Epithelial cell of proximal tubule (primary cell): Measurements from ENCODE around the gene UBAC1. TPM values are rescaled to one million over a fixed set of nuclear protein-coding genes. Genes with fewer than 3 reads are reported as not detected.

Experiments
- DNase-seq: peaks from one replicate; pipeline ENCODE4 v3.0.0-alpha.2; 2011; ENCODE audit warnings: low read depth
- H3K4me3 ChIP-seq: 2 replicates; pipeline ENCODE4 v1.5.1; 2011; ENCODE audit warnings: low read depth, mild to moderate bottlenecking, low read length
- total RNA-seq: library from RNA; depleted of rRNA; stranded (reverse); fragments of >200 nt; gene quantifications from 2 replicates; pipeline ENCODE4 v1.2.3, GENCODE V29; 2015
- TF ChIP-seq, protein P1 (sequence below): conservative IDR thresholded peaks from 2 replicates; pipeline ENCODE4 v1.5.1; 2012; ENCODE audit warnings: low read depth, mild to moderate bottlenecking, low read length

UBAC1 gene
- total RNA-seq, 1 donor from 2014 or later, result 40.9 TPM

DNA sequence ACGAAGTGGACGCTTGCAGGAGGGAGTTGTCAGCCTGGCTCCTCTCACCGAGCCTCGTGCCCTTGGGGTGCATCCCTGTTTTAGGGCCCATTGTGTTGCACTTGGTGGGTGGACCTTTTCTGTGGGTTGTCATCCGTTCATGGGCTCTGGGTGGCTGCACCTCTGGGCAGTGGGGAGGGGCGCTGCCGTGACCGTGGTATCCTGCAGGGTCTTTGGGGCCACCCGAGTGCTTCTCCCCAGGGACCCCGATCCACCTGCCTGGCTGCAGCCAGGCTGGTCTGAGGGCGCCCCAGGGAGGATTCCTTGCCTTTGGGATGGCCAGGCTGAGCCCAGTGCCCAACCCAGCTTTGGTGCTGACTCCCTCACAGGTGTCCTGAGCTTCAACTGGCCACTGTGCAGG is 41.0 kb upstream of the UBAC1 start:
- no peak for DNase-seq
- no peak overlapping the region for H3K4me3 ChIP-seq
- TF ChIP-seq, protein P1, sequence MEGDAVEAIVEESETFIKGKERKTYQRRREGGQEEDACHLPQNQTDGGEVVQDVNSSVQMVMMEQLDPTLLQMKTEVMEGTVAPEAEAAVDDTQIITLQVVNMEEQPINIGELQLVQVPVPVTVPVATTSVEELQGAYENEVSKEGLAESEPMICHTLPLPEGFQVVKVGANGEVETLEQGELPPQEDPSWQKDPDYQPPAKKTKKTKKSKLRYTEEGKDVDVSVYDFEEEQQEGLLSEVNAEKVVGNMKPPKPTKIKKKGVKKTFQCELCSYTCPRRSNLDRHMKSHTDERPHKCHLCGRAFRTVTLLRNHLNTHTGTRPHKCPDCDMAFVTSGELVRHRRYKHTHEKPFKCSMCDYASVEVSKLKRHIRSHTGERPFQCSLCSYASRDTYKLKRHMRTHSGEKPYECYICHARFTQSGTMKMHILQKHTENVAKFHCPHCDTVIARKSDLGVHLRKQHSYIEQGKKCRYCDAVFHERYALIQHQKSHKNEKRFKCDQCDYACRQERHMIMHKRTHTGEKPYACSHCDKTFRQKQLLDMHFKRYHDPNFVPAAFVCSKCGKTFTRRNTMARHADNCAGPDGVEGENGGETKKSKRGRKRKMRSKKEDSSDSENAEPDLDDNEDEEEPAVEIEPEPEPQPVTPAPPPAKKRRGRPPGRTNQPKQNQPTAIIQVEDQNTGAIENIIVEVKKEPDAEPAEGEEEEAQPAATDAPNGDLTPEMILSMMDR, result no peak

DNA sequence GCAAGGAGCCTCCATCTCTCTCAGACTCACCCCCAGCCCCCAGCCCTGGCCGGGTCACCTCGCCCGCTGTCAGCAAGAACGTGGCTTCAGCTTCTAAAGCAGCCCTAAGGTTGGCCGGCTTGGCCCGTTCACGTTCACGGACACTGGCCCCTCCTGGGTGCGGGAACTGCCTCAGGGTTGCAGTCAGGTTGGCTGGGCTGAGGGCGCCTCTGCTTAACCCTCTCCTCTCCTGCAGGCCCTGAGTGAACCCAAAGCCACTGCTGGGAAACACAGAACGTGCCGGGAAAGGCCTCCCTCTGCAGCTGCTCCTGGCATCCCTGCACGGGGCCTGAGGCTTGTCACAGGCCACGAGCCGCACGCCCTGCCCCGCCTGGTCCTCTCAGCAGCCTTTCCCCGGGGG is 40.1 kb upstream of the UBAC1 start:
- DNase-seq, result no peak
- no peak overlapping the region for H3K4me3 ChIP-seq
- TF ChIP-seq, protein P1, result no peak

DNA sequence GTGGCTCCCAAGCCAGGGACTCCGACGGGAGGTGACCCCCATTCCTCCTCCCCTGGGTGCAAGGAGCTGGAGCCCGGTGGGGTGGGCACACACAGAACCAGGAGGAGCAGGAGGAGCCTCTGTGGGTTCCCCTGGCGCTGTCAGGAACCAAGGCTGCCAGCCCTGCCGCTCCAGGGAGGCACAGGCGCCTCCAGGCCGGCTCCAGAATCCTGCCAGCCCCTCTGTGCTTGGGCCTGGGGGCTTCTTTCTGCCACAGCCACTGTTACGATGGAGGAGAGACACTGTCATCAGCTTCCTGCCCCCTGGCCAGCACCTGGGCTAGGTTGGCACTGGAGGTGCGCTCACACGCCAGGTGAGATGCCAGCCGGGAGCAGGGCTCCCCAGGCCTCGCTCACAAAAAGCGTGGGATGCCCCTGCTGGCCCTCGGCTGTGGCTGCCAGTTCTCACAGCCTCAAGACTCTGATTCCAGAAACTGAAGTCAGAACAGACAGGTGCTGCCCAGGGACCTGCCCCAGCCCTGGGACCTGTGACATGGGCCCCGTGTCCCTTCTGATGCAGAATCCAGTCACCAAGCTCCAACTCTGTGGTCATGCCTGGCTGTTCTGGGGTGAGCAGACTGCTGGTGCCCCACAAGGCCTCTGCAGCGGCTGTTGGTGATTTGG is 37.4 kb upstream of the UBAC1 start:
- TF ChIP-seq, protein P1, result no peak
- no peak for DNase-seq
- H3K4me3 ChIP-seq, result no peak overlapping the region

DNA sequence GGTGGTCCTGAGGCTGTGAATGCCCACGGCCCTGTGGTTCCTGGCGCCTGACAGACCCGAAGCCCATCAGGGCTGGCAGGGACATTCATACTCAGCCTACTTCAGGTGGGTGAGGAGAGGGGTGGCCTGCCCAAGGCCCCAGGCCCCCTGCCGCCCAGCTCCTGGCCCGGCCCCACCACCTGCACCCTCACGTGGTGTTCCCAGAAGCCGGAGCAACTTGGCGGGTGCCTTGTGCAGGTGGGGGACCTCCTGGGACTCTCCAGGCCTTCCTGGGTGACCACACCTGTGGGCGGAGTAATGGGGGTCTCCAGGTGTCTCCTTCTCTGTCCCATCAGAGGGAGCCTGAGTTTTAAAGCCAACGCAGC is 36.8 kb upstream of the UBAC1 start:
- no peak for DNase-seq
- no peak overlapping the region for H3K4me3 ChIP-seq
- TF ChIP-seq, protein P1, result no peak

DNA sequence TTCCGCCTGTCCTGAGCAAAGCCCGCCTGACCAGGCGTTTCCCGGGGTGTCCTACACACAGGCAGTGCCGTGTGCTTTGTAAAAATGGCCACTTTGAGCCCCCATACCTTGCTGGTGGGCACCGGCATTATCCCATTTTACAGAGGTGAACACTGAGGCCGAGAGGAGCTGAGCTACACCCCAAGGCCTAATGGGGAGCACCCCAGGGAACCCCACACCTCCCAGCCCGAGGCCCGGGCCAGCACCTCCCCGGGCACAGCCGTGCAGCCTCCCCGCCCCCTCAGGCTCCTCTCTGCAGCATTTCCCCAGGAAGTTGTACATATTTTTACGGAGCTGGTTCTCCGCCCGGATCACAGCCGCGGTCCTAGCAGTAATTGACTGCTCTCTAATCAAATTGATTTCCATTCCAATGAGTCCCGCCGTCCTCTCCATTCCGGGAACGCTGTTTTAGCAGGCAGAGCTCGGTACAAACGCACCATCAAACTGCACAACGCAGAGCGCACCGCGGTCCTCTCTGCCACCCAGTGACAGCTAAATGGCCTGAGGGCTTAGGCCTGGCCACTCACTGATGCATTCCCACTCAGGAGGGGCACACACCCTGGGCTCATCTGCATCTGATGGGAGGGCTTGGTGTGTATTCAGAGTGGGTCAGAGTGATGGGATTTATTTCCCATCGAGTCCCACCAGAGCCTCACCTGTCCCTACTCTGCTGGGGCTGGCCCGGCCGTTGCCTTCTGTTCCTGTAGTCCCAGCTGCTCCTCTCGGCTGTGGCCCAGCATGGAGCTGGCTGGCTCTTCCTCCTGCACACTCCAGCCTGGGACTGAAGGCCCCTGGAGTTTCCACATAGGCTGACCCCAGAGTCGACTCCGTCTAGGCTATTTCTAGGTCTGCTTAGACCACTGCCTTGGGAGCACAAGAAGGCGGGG is 36.2 kb upstream of the UBAC1 start:
- DNase-seq, result no peak
- TF ChIP-seq, protein P1, result no peak
- no peak overlapping the region for H3K4me3 ChIP-seq

DNA sequence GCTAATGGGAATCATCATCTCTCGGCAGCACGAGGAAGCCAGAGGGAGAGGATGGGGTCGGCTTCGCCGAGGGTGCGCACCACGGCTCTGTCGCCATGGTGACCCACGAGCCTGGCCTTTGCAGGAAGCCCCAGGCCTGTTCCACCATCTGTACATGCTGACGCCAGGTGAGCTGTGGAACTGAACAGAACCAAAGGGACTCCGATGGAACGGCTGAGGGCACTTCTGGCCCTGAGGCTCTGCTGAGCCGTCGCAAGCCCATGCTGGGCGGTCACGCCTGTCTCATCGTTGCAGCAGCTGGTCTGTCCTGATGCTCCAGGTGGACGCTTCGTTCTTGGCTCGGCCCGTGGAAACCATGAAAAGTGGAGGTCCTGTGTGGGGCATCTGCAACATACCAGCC is 34.6 kb upstream of the UBAC1 start:
- DNase-seq, result no peak
- TF ChIP-seq, protein P1, result no peak
- H3K4me3 ChIP-seq, result no peak overlapping the region
